Measurements from ENCODE around the gene ABCA2.

DNA sequence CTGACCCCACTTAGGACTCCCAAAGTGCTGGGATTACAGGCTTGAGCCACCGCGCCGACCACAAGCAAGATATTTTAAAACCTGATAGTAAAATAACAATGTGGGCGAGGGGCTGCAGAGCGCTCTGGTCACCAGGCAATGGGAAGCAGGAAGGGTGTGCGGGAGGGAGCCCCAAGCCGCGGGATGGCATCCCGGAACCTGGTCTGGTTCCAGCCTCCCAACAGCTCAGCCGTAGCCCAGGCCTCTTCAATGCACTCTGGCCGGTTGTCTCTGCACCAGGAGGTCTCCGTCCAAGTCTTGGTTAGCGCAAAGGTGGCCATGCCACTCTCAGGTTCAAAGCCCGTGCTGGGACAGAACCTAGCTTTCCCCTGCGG, 48.6 kb upstream of the ABCA2 start:
- TF ChIP-seq POLR2AphosphoS5 (IDR thresholded peaks at IDR 0.05) (no peak), EP300 (IDR thresholded peaks at IDR 0.05) (no peak)
- TF ChIP-seq, protein P1, sequence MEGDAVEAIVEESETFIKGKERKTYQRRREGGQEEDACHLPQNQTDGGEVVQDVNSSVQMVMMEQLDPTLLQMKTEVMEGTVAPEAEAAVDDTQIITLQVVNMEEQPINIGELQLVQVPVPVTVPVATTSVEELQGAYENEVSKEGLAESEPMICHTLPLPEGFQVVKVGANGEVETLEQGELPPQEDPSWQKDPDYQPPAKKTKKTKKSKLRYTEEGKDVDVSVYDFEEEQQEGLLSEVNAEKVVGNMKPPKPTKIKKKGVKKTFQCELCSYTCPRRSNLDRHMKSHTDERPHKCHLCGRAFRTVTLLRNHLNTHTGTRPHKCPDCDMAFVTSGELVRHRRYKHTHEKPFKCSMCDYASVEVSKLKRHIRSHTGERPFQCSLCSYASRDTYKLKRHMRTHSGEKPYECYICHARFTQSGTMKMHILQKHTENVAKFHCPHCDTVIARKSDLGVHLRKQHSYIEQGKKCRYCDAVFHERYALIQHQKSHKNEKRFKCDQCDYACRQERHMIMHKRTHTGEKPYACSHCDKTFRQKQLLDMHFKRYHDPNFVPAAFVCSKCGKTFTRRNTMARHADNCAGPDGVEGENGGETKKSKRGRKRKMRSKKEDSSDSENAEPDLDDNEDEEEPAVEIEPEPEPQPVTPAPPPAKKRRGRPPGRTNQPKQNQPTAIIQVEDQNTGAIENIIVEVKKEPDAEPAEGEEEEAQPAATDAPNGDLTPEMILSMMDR (IDR thresholded peaks at IDR 0.05) = no peak

All from stomach (tissue), 4 donors.